GM18508 (cell line): Measurements from ENCODE around the gene CCDC12.

ENCODE experiments used
- ATAC-seq: cut with Tn5 transposase; IDR thresholded peaks from one replicate; pipeline ENCODE4 v1.9.1; 2021; ENCODE audit warnings: moderate number of reproducible peaks; ENCODE audit not compliant: insufficient read depth, unreplicated experiment

Gene CCDC12

DNA sequence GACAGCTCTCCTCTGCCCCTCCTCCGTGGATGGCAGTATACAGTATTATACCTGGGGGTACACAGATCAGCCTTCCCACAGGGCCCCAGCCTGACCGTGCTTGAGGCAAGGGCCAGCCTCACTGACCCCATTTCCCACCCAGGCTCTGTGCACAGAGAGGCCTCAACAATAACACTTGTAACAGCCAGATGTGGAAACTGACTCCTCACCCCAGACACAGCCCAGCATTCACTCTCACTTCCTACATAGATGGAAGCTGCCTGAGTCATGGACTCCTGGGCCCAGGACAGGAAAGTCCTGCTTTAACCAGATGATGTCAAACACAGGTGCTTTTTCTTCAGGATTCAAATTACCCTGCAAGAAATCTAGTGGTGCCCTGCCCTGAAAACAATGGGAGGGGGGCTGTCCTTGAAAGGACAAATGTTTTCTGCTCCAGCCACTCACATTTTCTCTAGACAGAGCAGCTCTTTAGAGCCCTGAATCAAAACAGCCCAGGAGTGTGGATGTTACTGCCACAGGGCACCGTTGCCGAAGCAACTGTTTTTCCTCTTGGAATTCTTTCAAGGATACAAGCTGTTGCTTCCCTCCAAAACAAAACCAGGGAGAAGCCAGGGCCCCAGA lies 16.4 kb downstream of the CCDC12 start:
- ATAC-seq, result no peak

DNA sequence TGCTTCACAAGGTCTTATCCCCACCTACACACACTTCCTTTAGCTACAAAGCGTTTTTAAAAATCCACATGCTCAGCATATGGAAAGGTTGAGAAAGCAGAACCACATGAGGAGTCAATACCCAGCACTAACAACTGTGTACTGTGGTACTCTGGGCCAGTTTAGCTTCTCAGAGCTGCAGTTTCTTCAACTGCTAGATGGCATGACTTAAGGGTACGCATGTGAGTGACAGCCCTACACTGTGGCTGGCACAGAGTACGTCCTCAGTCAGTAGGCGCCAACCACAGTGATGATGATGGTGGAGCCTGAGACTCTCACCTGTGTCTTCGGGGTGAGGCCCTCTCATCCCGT lies 17.4 kb downstream of the CCDC12 start:
- no peak for ATAC-seq

DNA sequence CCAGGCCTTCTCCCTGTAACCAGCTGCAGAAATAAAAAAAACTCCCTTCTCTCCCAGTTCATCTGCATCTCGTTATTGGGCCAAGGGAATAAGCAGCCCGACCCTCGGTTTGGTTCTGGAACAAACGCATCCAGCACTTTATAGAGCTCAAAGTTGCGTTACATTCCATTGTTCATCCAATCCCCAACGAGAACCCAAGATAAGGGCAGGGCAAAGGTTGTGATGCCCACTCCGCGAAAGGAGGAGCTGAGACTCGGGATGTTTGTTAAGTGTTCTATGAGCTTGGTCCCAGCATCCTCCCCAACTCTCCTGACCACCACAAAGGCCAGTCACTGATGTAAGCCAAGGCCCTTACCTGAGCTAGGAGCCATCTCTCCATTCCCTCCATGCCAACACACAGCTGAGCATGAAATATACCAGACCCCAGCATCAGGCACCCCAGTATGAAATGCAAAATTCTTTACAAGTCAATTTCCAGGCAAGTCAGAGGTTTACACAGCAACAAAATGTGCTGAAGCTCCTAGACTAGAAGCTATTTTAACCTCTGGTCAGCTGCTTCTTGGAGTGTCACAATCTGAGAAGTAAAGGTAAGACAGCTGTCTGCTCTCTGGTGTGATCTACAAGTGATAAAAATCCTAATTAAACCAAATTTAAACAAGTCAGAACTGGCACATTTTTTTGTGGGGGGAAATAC lies 17.9 kb downstream of the CCDC12 start:
- ATAC-seq, result no peak

DNA sequence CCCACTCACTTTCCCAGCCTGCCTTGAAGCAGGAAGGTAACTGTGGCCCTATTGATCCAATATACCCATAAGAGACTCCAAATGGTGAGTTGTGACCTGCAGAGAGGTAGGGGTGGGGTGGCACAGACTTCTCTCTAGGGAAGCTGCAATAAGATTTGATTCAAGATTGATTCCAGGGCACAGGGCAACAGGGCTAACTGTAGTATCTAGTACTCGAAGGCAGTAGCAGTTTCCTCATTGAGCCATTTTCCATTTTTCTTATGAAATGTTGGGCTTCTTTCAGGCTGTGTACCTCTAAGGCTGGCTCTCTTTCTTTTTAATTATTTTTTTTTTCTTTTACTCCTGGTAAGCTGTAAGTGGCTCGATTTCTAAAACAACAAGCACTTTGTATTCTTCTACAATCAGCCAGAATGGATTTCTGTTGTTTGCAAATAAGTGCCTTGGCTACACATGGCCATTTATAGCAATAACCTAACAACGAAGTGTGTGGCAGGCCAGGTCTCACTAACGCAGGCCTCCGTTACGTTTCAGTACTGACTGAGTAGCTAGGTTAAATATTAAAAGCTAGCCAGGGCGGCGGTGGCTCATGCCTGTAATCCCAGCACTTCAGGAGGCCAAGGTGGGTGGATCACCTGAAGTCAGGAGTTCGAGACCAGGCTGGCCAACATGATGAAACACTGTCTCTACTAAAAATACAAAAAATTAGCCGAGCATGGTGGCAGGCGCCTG lies 19.3 kb downstream of the CCDC12 start:
- ATAC-seq, result no peak

DNA sequence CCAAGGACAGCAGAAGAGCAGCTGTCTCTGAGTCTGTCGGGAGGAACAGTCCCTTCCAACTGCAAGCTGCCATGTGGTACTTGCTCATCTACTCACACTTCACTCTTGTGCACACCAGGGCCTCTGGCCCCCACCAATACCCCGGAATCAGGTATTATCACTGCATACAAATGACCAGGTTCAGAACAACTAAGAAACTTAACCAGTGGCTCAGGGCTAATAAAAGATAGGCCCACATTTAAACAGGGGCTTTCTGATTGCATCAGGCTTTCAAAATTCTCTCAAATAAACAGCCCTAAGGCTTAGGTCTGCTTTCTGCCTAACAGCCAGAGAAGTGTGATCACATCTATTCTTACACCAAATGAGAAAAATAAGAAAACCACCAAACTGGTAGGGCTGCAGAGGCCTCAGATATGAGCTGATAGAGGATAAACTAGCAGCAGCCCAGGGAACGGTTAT lies 20.7 kb downstream of the CCDC12 start:
- ATAC-seq, result no peak

DNA sequence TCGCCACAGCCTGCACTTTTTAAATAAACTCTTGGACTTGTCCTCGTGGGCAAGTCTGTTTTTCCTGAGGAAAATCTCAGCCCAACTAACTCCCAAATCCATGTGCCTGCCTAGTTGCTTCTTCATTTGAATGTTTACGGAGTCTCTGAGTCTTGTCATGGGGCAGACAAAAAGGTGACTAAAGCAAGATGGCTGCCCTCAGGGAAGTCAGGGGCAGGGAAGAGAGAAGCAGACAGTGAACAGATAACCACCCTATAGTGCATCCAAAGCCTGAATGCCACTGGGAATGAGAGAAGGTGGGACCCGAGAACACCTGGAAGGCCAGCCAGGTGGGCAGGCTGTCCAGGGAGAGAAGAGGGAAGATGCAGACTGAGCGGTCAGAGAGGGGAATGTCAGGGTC lies 21.4 kb downstream of the CCDC12 start:
- ATAC-seq, result no peak

DNA sequence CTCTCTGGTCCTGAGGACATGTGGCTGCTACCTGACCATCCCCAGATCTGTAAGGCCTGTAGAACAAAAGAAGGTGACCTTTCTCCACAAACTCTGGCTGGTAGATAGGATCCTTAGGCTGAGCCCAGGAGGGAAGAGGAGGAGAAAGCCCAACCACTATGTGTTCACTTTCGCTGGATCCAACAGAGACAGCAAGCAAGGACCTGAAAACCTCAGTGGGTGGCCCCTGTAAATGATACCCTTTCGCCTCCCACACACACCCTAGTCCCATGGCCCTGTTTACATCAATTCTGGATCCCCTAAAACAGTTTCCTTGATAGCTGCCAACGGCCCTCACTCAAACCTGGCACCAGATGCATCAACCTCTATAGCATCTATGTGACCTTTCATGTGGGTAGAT lies 22.4 kb downstream of the CCDC12 start:
- no peak for ATAC-seq

DNA sequence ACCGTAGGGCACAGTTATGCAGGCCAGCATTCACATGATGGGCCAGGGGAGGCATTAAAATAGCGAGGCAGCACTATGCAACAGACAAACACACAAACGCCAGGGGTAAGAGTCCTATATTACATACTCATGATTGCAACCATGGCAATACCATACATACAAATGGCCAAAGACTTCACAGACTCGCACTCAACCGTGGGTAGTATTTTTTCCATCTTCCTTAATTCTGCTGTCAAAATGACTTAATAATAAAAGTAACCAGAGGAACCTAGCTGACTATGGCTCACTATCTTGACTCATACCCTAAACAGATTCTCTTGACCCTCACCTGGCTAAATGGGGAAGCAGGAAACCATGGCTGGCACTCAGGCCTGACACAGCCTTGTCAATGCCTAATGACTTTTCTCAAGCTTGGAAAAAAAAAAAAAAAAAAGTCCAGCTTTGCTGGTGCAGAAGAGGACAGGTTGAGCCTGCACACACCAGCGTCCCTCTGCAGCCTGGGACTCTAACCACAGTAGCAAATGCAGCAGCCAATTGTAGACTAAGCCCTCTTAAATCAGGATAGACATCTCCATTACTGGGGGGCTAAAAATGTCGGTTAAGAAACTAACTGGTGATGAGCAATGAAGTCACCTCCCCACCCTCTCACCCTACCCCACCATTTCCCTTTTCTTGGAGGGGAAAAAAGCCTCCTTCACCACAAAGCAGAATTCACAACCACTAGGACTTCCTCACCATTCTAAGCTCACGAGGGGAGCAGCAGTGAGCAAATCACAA lies 23.1 kb downstream of the CCDC12 start:
- no peak for ATAC-seq

DNA sequence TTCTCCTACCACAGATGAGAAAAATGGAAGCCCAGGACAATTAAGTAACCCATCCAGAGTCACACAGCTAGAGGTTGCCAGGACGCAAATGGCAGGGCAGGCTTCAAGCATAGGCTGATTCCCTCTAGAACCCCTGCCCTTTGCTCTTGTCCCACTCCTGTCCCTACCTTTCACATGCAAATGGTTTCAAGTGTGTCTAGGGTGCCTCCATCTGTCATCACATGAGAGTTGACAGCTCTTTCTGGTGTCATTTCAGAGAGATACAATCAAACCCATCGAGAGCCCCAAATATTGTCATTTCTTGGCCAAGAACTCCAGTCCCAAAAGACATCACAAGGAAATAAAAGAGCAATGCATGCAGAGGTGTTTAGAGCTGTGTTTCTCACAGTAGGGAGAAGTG lies 23.7 kb downstream of the CCDC12 start:
- ATAC-seq, result no peak

DNA sequence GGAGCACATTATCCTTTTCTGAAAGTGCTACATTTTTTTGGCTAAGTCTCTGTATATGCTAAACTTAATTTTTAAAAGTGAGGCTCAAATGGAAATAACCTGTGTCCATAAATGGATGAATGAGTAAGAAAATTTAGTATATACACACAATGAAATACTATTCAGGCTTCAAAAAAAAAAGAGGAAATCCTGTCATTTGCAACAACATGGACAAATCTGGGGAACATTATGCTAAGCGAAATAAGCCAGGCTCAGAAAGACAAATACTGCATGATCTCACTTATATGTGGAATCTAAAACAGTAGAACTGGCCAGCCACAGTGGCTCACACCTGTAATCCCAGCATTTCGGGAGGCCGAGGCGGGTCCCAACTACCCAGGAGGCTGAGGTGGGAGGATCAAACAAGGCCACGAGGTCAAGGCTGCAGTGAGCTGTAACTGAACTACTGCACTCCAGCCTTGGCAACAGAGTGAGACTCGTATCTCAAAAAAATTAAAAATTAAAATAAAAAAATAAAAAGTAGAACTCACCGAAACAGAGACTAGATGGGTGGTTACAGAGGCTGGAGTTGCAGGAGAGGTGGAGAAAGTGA lies 25.8 kb downstream of the CCDC12 start:
- ATAC-seq, result no peak

DNA sequence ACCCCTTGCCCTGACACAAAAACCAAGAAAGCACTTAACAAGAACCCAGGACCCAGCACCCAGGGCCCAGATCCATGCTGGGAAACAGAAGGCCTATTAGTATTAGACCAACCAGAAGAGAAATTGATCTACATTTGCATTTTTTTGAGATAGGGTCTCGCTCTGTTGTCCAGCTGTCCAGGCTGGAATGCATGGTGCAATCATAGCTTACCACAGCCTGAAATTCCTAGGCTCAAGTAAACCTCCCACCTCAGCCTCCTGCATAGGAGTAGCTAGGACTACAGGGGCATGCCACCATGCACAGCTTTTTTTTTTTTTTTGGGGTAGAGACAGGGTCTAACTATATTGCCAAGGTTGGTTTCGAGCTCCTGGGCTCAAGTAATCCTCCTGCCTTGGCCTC lies 26.4 kb downstream of the CCDC12 start:
- ATAC-seq, result no peak

DNA sequence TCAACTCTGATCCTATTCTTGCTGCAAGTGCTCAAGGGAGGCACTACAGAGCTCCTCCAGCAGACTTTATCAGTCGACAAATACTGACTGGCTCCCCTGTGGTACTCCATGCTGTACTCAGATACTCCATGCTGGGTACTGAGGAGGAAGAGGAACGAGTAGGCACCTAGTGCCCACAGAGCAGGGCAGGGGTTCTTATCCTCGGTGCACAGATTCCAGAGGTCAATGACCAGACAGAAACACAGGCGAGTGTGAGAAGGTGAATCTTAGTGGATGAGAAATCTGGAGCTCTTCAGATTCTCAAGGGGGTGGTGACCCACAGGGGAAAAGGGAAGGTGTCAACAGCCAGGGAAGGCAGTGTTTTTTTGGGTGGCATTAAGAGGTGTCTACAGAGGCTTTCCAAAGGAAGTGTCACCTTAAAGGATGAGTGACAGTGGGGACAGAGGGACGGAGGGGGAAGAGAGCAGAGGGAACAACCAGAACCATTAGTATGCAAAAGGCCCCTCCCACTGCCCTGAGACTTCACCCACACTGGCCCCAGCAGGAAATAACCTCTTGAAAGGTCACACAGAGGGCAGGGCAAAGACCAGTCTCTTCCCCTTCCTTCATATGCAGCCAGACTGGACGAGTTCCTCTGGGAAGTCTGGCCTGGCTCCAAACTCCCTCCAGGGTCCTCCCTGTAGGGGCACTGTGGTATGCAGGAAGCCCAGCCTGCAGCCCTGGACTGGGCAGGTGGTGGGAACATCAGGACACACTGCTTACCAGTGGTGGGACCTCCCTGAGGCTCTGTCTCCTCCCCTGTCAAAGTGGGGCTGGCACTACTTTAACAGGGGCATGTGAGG lies 27.5 kb downstream of the CCDC12 start:
- ATAC-seq, result no peak

DNA sequence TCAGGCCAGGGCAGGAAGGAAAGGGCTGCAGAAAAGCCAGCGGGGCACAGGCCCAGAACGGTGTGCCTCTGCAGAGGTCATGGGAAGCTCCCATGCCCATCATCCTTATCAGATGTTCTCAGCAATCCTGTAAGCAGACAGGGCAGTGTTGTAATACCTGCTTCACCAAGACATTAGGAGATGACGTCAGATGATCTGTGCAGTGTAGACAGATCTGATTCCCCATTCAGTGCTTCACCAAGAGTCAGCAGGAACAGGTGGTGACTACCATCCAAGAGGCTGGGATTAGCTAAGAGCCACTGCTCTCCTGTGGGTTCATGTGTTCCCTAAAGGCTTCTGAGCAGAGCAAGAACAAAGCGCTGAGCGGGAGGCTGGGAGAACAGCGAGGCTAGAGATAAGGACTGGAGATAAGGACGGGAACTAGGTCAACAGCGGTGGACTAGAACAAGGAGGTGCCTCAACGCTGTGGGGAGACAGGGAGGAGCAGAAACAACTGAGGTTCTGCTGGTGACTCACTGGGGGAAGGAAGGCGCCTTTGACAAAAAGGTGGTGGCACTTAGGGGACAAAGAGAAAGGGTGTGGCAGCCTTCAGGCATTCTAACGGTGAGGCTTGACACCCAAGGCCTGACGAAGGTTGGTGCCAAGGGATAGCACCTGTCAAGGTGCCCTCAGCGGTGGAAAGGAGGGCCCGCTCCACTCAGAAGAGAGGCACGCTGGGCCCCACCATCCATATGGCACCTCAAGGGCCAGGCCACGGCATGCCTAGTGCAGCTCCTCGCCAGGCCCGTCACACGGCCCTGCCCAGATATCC lies 28.4 kb downstream of the CCDC12 start:
- no peak for ATAC-seq

DNA sequence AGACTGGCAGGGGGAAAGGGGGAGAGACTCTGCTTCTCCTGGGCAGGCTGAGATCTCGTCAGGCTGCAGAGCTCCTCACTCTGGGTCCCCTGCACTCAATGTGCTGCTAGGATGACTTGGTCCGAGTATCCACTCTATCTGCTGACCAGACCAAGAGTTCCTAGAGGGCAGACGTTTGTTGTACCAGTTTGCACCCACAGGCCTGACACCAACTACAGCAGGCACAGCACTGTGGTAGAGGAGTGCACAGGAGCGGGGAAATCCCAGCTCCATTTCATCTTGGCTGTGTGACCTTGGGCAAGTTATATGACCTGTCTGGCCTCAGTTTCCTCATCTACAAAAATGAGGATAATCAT lies 29.0 kb downstream of the CCDC12 start:
- no peak for ATAC-seq

DNA sequence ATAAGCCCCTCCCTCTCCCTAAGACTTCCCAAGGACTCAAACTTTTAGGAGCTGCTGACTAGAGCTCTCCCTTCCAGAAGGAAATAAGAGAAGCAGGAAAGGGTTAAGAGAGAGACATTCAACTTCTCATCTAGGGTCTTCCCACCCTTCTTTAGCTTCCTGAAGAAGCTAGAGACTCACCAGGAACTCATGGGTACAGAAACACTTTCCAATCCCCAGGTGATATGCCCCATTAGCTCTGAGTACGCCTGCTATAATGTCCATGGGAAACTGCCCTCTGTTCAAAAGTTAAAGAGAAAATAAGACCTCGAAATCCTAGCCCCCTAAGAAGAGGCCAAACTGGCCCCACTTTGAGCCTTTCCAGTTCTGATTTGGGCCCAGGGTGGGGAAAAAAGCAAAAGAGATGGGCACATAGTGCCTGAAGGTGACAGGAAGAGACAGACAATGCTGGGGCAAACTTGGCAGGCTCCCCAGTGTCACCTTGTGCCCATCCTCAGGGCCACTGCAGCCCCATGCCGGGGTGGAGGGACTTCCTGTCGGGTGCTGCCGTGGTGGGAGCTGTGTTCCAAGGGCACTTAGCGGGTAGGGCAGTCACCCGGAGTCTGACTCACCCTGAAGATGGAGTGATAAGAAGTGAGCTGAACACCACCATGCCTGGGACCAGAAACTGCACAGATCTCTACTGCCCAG lies 29.5 kb downstream of the CCDC12 start:
- ATAC-seq, result no peak

DNA sequence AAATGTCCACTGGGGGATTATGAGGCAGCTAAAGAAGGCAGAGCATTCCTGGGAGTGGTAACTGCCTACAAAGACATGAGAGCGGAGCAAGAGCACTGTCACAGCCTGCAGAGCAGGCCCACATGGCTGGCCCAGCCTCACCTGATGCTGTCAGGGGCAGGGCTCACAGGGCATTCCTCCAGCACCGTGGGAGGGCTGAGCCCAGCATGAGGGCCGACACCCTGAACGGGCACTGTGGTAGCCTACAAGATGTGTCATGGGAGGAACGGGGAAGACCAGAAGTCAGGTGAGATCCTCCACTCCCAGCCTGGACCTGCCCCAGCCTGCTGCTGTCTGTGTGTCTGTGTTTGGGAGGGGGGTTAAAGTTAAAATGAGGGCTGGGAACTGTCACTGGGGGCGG lies 30.1 kb downstream of the CCDC12 start:
- ATAC-seq, result no peak

DNA sequence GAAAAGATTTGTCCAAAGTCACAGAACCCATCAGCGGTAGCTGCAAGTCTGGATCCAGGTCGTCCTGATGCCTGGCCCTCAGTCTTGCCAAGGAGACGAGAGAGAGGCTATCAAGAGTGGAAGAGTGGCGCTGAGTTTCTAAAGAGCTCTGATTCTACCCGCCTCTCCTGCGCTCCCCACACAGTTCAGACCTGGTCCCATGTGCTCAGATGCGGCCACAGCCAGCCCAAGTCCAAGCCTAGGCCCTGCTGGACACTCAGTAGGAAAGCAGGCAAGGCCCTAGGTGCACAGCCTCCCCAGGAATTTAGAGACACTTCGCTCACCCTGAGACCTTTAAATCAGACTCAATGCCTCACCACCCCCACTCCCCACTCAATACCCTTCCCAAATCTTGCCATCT lies 32.4 kb downstream of the CCDC12 start:
- no peak for ATAC-seq
